ENCODE data around the gene GNAS. TPM values are rescaled to one million over a fixed set of nuclear protein-coding genes. Genes with fewer than 3 reads are reported as not detected.

The GNAS gene
- total RNA-seq, 1 donor = 361 TPM

- peak; percentile 98 for TF ChIP-seq CTCF (IDR thresholded peaks at IDR 0.05; ENCODE audit: insufficient read depth, low read depth, low read length)
- peak; percentile 60 for DNase-seq (ENCODE audit: low read depth)
- H3K4me3 ChIP-seq (ENCODE audit: low read depth, low read length) = no peak overlapping the region
Observed at GRCh38 chr20:58870293-58871014, 17.9 kb downstream of the GNAS start.

- TF ChIP-seq CTCF (IDR thresholded peaks at IDR 0.05; ENCODE audit: insufficient read depth, low read depth, low read length) = no peak
- DNase-seq (ENCODE audit: low read depth) = no peak
- H3K4me3 ChIP-seq (ENCODE audit: low read depth, low read length) = no peak overlapping the region
Observed at GRCh38 chr20:58871533-58872102, 19.1 kb downstream of the GNAS start.

- H3K4me3 ChIP-seq (ENCODE audit: low read depth, low read length) = no peak overlapping the region
Observed at GRCh38 chr20:58874469-58874868, 22.0 kb downstream of the GNAS start.

GRCh38 chr20:58875111-58875510 is 22.6 kb downstream of the GNAS start:
- TF ChIP-seq CTCF (IDR thresholded peaks at IDR 0.05; ENCODE audit: insufficient read depth, low read depth, low read length) = no peak
- DNase-seq (ENCODE audit: low read depth) = no peak
- H3K4me3 ChIP-seq (ENCODE audit: low read depth, low read length) = no peak overlapping the region

More at GRCh38 chr20:58874469-58874868, 22.0 kb downstream of the GNAS start:
- no peak for DNase-seq (ENCODE audit: low read depth)
- TF ChIP-seq CTCF (IDR thresholded peaks at IDR 0.05; ENCODE audit: insufficient read depth, low read depth, low read length) = no peak

- TF ChIP-seq CTCF (IDR thresholded peaks at IDR 0.05; ENCODE audit: insufficient read depth, low read depth, low read length) = no peak
- H3K4me3 ChIP-seq (ENCODE audit: low read depth, low read length) = no peak overlapping the region
- DNase-seq (ENCODE audit: low read depth) = no peak
Observed at GRCh38 chr20:58875541-58876134, 23.1 kb downstream of the GNAS start.

GRCh38 chr20:58876437-58876836 is 23.9 kb downstream of the GNAS start:
- no peak for TF ChIP-seq CTCF (IDR thresholded peaks at IDR 0.05; ENCODE audit: insufficient read depth, low read depth, low read length)
- no peak for DNase-seq (ENCODE audit: low read depth)
- H3K4me3 ChIP-seq (ENCODE audit: low read depth, low read length) = no peak overlapping the region
